HG03280 (cell line): ENCODE results near the gene TEX14.
"Not testable (repeated sequence)": the region's sequence is repeated elsewhere in the genome, so short reads cannot be mapped to it uniquely, and the experiment has no call there.

ENCODE experiments used
- ATAC-seq: cut with Tn5 transposase; IDR thresholded peaks from one replicate; pipeline ENCODE4 v1.9.1; 2021; ENCODE audit warnings: mild to moderate bottlenecking, moderate library complexity; ENCODE audit not compliant: unreplicated experiment

TEX14 gene

DNA sequence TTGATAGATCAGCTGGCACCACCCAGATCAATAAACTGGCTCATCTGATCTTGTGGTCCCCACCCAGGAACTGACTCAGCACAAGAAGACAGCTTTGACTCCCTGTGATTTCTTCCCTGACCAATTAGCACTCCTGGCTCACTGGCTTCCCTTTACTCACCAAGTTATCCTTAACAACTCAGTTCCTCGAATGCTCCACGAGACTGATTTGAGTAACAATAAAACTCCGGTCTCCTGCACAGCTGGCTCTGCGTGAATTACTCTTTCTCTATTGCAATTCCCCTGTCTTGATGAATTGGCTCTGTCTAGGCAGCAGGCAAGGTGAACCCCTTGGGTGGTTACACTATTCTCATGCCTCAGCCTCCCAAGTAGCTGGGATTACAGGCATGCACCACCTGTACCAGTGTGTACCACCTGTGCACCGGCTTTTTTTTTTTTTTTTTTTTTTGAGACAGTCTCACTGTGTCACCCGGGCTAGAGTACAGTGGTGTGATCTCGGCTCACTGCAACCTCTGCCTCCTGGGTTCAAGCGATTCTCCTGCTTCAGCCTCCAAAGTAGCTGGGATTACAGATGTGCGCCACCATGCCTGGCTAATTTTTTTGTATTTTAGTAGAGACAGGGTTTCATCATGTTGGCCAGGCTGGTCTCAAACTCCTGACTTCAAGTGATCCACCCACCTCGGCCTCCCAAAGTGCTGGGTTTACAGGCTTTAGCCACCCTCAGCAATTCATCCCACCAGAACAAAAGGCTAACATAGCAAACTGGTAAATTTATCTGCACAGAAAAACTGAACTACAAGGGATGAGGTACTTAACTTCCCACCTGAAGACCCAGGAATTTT is 33.7 kb downstream of the TEX14 start:
- not testable (repeated sequence) for ATAC-seq

- no peak for ATAC-seq
Observed at GRCh38 chr17:58648236-58648635, 43.6 kb downstream of the TEX14 start.

DNA sequence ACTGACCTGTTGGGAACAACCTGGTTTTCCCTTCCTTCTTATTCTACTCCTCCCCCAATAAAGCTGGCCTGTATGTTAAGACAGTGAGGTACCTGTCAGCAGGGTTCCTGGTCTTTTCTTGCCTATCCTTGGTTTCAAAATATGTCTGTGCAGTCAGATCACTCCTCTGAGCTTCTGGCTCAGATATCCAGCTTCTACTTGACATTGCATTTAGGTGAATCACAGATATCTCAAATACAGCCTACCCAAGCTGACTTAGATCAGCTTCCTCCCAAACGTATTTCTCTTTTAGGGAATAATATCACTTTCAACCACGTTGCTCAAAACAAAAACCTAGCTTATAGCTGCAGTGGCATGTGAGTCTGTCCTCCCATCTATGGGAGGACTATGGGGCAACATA is 48.7 kb downstream of the TEX14 start:
- ATAC-seq: no peak

DNA sequence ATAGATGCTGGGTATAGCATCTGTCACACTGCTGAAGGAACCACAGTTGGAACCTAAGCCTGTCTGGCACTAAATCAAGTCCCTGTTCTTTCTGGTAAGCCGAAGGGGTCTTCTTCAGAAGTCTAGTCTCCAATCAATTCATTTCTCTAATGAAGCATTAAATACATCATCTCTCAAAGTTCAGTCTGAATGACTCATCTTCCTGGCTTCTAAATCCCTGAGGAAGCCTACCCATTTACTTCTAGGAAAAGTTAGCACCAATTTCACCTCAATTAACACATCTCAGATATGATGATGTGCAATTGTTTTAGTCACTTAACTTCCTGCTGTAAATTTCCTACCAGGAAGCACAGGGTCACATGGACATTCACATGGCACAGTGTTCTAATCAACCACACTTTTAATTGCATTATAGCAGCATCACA is 49.9 kb downstream of the TEX14 start:
- no peak for ATAC-seq

- ATAC-seq: no peak
Observed at GRCh38 chr17:58640202-58640601, 51.6 kb downstream of the TEX14 start.

DNA sequence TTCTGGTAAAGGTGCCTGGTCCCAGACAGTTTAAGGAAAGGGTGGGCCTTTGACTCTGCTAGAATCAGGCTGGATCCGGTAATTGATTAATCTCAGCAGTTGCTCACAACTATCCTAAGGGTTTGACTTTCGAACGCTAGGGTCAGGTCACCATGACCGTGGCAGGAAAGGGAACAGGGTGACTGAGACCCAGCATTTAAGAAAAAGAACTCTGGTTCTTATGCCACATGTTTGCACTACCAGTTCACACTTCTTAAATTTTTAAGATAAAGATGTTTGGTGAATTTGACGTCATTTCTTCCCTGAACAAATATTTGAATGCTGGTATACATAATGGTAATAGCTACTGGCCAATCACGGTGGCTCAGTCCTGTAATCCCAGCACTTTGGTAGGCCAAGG is 52.2 kb downstream of the TEX14 start:
- ATAC-seq: no peak

DNA sequence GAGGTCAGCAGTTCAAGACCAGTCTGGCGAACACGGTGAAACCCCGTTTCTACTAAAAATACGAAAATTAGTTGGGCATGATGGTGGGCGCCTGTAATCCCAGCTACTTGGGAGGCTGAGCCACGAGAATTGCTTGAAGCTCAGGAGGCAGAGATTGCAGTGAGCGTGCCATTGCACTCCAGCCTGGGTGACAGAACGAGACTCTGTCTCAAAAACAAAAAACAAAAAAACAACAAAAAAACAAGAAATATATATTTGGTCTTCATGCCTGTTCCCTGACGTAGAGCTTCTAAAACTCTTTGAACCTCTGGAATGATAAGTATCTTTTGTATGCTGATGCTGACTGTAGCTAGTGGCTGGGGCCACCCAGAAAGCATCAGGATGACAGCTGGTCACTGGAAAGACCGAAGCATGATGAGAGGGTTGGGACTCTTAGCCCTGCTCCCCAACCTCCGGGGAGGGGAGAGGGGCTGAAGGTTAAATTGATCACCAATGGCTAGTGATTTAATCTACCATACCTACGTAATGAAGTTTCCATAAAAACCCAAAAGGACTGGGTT is 54.8 kb downstream of the TEX14 start:
- ATAC-seq: no peak

DNA sequence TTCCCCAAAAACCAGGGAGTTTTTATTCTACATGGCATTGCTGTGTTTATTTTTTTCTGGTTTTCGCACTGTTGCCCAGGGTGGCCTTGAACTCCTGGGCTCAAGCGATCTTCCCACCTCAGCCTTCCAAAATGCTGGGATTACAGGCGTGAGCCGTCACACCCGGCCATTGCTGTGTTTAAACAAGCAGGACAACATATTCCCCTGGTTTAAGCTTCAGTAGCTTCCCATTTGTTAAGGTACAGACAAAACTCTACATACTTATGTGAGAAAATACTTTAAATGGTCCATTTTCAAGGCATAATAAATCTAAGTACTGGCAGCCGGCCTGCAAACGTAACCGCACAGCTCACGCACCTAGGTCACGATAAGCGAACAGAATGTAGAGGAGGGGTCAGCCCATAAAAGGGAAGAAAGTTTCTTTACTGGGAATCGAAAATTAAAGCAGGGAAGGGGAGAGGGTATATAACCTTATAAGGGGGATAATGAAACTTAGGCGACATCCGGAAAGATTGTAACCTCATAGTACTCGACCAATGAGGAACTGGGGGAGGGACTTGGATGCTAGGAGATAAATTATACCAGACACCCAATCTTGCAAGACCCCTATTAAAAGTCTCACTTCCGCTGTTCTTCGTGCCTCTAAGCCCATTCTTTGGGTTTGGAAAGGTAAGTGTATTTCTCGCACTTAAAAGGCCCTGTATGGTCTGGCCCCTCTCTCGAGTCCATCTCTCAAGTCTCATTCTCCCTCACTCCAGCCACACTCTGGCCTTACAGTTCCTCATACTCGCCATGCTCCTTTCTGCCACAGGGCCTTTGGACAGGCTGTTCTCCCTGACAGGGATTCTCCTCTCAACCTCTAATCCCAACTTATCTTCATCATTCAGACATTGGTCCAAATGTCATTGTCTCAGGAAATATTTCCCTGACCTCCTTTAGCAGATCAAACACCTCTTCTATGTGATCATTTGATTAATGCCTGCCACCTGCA is 59.2 kb downstream of the TEX14 start:
- no peak for ATAC-seq

GRCh38 chr17:58631523-58632323 is 60.1 kb downstream of the TEX14 start:
- ATAC-seq: peak; percentile 83

DNA sequence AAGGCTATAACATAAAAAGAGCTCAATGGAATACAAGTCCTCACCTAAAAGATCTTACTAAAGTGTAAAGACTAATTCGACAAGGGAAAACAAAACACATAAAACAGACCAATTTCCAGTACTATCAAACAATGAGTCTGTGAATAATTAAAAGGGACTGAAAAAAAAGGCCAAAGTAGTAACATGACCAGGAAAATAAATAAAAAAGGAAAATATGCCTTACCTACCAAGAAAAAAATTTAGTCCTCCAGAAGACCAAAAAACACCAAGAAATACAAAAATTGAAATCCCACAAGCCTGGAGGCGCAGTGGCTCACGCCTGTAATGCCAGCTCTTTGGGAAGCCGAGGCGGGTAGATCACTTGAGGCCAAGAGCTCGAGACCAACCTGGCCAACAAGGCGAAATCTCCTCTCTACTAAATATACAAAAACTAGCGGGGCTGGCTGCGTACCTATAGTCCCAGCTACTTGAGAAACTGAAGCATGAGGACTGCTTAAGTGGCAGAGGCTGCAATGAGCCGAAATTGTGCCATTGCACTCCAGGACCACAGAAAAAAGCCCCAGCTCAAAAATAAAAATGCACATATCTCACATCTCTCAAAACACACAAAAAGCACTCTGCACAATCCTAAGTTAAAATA is 60.8 kb downstream of the TEX14 start:
- no peak for ATAC-seq

- no peak for ATAC-seq
Observed at GRCh38 chr17:58626905-58627304, 64.9 kb downstream of the TEX14 start.

- ATAC-seq: no peak
Observed at GRCh38 chr17:58624751-58625150, 67.1 kb downstream of the TEX14 start.

GRCh38 chr17:58621174-58621573 is 70.7 kb downstream of the TEX14 start:
- peak; percentile 61 for ATAC-seq

- no peak for ATAC-seq
Observed at GRCh38 chr17:58618336-58618735, 73.5 kb downstream of the TEX14 start.

DNA sequence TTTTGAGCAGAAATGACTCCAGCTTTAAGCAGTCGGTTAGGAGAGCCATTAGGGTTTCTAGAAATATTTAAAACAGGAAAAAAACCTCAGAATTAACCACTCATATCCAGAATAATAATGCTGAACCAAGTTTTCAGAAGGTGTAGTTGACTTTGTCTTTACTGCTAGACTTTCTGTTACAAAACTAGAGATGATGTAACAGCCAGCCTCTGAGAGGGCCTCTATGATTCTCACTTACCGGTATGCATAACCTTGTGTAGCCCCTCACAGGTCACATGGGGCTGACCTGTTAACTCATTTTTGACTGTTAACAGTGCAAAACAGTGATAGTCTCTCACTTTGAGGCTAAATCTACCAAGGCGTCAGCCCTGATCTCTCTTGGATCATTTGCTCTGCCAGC is 74.3 kb downstream of the TEX14 start:
- ATAC-seq: no peak

- peak; percentile 63 for ATAC-seq
Observed at GRCh38 chr17:58615768-58616659, 75.8 kb downstream of the TEX14 start.

- ATAC-seq: no peak
Observed at GRCh38 chr17:58614859-58615459, 76.9 kb downstream of the TEX14 start.

- no peak for ATAC-seq
Observed at GRCh38 chr17:58611331-58611730, 80.5 kb downstream of the TEX14 start.

- ATAC-seq: no peak
Observed at GRCh38 chr17:58606934-58607333, 84.9 kb downstream of the TEX14 start.
